NT2/D1 (cell line): Measurements from ENCODE around the gene INHBB.

Experiments used
- SUZ12 ChIP-seq: IDR thresholded peaks from 2 replicates; pipeline ENCODE4 v1.6.1; 2011; ENCODE audit not compliant: insufficient read length, insufficient read depth; ENCODE audit errors: extremely low read depth
- YY1 ChIP-seq: IDR thresholded peaks from 2 replicates; pipeline ENCODE4 v1.6.1; 2011; ENCODE audit not compliant: insufficient read length, insufficient read depth

GRCh38 chr2:120362926-120363325 is 17.0 kb downstream of the INHBB start:
- TF ChIP-seq SUZ12, result no peak
- TF ChIP-seq YY1, result no peak
